ENCODE data around the gene BRICD5.

The BRICD5 gene

GRCh38 chr16:2188395-2188794 lies 22.3 kb downstream of the BRICD5 start:
- Histone ChIP-seq H3K27ac (ENCODE audit: extremely low read depth, low read depth, low read length) (no peak overlapping the region), H3K9me3 (ENCODE audit: control insufficient read depth, insufficient read depth, low read depth, low read length) (no peaks in the 10 kb centered on the region), H3K4me3 (ENCODE audit: low read depth, low read length) (no peak overlapping the region), H3K36me3 (ENCODE audit: control insufficient read depth in 2 of 2, insufficient read depth in 1 of 2, low read length in 2 of 2) (peaks cover 0 to 10% of the 10 kb centered on the region in 2 experiments; a peak in 1 of 3 replicates), H3K4me1 (ENCODE audit: control insufficient read depth, insufficient read depth, low read length) (no peaks in the 10 kb centered on the region)
- ChIA-PET CTCF (interaction anchor here (0.6 kb wide), 1 partner anchor 32 kb away, joined by 3 read pairs; no protein-coding TSS in a partner anchor), POLR2A (interaction anchor here (1.5 to 1.8 kb wide), 2 partner anchors 20 to 33 kb away, joined by 4 to 12 read pairs; partner anchors contain the start of gene TRAF7)
- TF ChIP-seq SCRT1 (tag by site-specific recombination; IDR thresholded peaks at IDR 0.05; ENCODE audit: borderline replicate concordance) (0 out of 2 replicates have a peak, but pooled peaks have one; percentile 28), ZNF175 (tag by site-specific recombination; IDR thresholded peaks at IDR 0.05) (no peak), ZNF121 (tag by site-specific recombination; IDR thresholded peaks at IDR 0.05) (peak; percentile 66; the same call in 1 of the 2 replicates)

DNA sequence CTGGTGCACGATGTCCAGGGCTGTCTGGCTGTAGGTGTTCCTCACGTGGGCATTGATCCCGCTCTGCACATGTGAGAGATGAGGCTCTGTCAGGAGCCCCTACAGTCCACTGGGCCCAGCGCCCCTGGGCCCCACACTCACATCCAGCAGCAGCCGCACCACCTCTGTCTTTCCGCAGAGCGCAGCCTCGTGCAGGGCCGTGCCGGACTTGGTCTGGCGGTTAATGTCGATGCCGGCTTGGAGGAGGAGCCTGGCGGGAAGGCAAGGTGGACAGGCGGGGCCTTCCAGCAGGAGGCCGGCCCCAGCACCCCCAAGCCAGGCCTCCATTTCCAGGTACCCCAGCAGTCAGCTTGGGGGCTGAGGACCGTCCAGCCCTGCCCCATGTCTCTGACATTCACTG lies 23.5 kb downstream of the BRICD5 start:
- ChIA-PET CTCF (interaction anchor here (0.5 kb wide), 1 partner anchor 39 kb away, joined by 4 read pairs; no protein-coding TSS in a partner anchor), POLR2A (interaction anchor here (0.6 to 1.8 kb wide), 3 partner anchors 22 to 249 kb away, joined by 4 to 12 read pairs (median 6); partner anchors contain the start of gene TRAF7)
- Histone ChIP-seq H3K4me1 (ENCODE audit: control insufficient read depth, insufficient read depth, low read length) (no peaks in the 10 kb centered on the region), H3K4me3 (ENCODE audit: low read depth, low read length) (no peak overlapping the region), H3K27ac (ENCODE audit: extremely low read depth, low read depth, low read length) (no peak overlapping the region), H3K9me3 (ENCODE audit: control insufficient read depth, insufficient read depth, low read depth, low read length) (no peaks in the 10 kb centered on the region), H3K36me3 (ENCODE audit: control insufficient read depth in 2 of 2, insufficient read depth in 1 of 2, low read length in 2 of 2) (peaks cover 0 to 16% of the 10 kb centered on the region in 2 experiments; a peak in 1 of 3 replicates)
- peak; percentile 76 for TF ChIP-seq ZNF600 (tag by site-specific recombination; IDR thresholded peaks at IDR 0.05)
- TF ChIP-seq ZSCAN30 (tag by site-specific recombination; IDR thresholded peaks at IDR 0.05), result no peak

DNA sequence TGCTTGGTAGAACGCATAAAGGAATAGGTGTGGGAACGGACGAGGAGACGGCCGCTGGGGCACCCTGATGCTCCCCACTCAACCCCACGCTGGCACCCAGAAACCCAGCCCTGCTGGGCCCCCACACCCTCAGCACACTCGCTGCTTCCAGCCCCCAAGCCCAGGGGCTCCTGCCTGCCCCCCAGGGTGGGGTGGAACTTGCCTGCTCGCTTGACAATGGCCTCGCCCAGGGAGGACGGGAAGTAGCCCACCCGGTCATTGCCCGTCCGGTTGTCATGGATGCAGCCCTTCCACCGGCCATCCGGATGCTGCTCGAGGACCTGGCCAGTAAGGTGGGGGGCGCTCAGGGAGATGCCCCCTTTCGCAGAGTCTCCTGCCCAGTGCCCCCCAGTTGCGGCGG lies 24.2 kb downstream of the BRICD5 start:
- no peak overlapping the region for H3K27ac ChIP-seq (ENCODE audit: extremely low read depth, low read depth, low read length)
- CTCF ChIA-PET, result no interaction called here
- peaks cover 0 to 16% of the 10 kb centered on the region in 2 experiments; a peak in 1 of 3 replicates for H3K36me3 ChIP-seq (ENCODE audit: control insufficient read depth in 2 of 2, insufficient read depth in 1 of 2, low read length in 2 of 2)
- no peaks in the 10 kb centered on the region for H3K9me3 ChIP-seq (ENCODE audit: control insufficient read depth, insufficient read depth, low read depth, low read length)
- no peak for TF ChIP-seq BCL11B (tag by site-specific recombination; IDR thresholded peaks at IDR 0.05; ENCODE audit: low read depth)
- TF ChIP-seq ZNF146 (tag by site-specific recombination; IDR thresholded peaks at IDR 0.05), result no peak
- TF ChIP-seq SP3 (tag by site-specific recombination; IDR thresholded peaks at IDR 0.05), result no peak
- TF ChIP-seq HOXD13 (CRISPR knock-in tag; IDR thresholded peaks at IDR 0.05; ENCODE audit: borderline replicate concordance), result no peak
- no peak for TF ChIP-seq SCRT2 (tag by site-specific recombination; IDR thresholded peaks at IDR 0.05)
- no peak for TF ChIP-seq TRIM28 (IDR thresholded peaks at IDR 0.05; ENCODE audit: borderline replicate concordance, low read length)
- no peak for TF ChIP-seq ZNF792 (tag by site-specific recombination; IDR thresholded peaks at IDR 0.05)
- TF ChIP-seq ZNF639 (tag by site-specific recombination; IDR thresholded peaks at IDR 0.05), result no peak
- no peak for TF ChIP-seq YY2 (tag by site-specific recombination; IDR thresholded peaks at IDR 0.05)
- no peak for TF ChIP-seq GLIS2 (tag by site-specific recombination; IDR thresholded peaks at IDR 0.05)
- TF ChIP-seq ZNF112 (tag by site-specific recombination; IDR thresholded peaks at IDR 0.05), result no peak
- TF ChIP-seq ZNF654 (tag by site-specific recombination; IDR thresholded peaks at IDR 0.05; ENCODE audit: low read depth), result no peak
- TF ChIP-seq ZNF354C (tag by site-specific recombination; IDR thresholded peaks at IDR 0.05; ENCODE audit: borderline replicate concordance, low read depth), result no peak
- no peaks in the 10 kb centered on the region for H3K4me1 ChIP-seq (ENCODE audit: control insufficient read depth, insufficient read depth, low read length)
- H3K4me3 ChIP-seq (ENCODE audit: low read depth, low read length), result no peak overlapping the region
- POLR2A ChIA-PET, result interaction anchor here (1.8 kb wide), 1 partner anchor 31 kb away, joined by 5 read pairs; the partner anchor contains the start of gene TRAF7

- CTCF ChIA-PET, result no interaction called here
- Histone ChIP-seq H3K4me1 (ENCODE audit: control insufficient read depth, insufficient read depth, low read length) (no peaks in the 10 kb centered on the region), H3K36me3 (ENCODE audit: control insufficient read depth in 2 of 2, insufficient read depth in 1 of 2, low read length in 2 of 2) (peaks cover 0 to 16% of the 10 kb centered on the region in 2 experiments; a peak in 1 of 3 replicates), H3K4me3 (ENCODE audit: low read depth, low read length) (no peak overlapping the region), H3K9me3 (ENCODE audit: control insufficient read depth, insufficient read depth, low read depth, low read length) (no peaks in the 10 kb centered on the region), H3K27ac (ENCODE audit: extremely low read depth, low read depth, low read length) (no peak overlapping the region)
- POLR2A ChIA-PET, result interaction anchor here (1.8 kb wide), 1 partner anchor 31 kb away, joined by 5 read pairs; the partner anchor contains the start of gene TRAF7
- TF ChIP-seq ZNF121 (tag by site-specific recombination; IDR thresholded peaks at IDR 0.05), result 0 out of 2 replicates have a peak, but pooled peaks have one; percentile 29
- TF ChIP-seq, protein P1, sequence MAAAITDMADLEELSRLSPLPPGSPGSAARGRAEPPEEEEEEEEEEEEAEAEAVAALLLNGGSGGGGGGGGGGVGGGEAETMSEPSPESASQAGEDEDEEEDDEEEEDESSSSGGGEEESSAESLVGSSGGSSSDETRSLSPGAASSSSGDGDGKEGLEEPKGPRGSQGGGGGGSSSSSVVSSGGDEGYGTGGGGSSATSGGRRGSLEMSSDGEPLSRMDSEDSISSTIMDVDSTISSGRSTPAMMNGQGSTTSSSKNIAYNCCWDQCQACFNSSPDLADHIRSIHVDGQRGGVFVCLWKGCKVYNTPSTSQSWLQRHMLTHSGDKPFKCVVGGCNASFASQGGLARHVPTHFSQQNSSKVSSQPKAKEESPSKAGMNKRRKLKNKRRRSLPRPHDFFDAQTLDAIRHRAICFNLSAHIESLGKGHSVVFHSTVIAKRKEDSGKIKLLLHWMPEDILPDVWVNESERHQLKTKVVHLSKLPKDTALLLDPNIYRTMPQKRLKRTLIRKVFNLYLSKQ (tag by site-specific recombination; IDR thresholded peaks at IDR 0.05; ENCODE audit: borderline replicate concordance), result no peak
- TF ChIP-seq ZBTB17 (tag by site-specific recombination; IDR thresholded peaks at IDR 0.05), result no peak
- no peak for TF ChIP-seq ZNF518A (tag by site-specific recombination; conservative IDR thresholded peaks at IDR 0.05; ENCODE audit: low read depth)
Observed at GRCh38 chr16:2186064-2186463, 24.6 kb downstream of the BRICD5 start.
